ENCODE results near the gene SYDE2.

GRCh38 chr1:85148524-85149250 is 52.1 kb downstream of the SYDE2 start:
- TF ChIP-seq CTCF (IDR thresholded peaks at IDR 0.05) (no peak), POLR2A (IDR thresholded peaks at IDR 0.05) (no peak)
